C4-2B (cell line): ENCODE measurements around the gene PTRH2.

Experiments
- ZFX ChIP-seq: fragments of 450-650 bp; IDR thresholded peaks from 2 replicates; pipeline ENCODE4 v1.6.1; 2017
- TF ChIP-seq, protein P1 (sequence below): fragments of 450-650 bp; conservative IDR thresholded peaks from 2 replicates; pipeline ENCODE4 v1.5.1; 2017; ENCODE audit warnings: mild to moderate bottlenecking

DNA sequence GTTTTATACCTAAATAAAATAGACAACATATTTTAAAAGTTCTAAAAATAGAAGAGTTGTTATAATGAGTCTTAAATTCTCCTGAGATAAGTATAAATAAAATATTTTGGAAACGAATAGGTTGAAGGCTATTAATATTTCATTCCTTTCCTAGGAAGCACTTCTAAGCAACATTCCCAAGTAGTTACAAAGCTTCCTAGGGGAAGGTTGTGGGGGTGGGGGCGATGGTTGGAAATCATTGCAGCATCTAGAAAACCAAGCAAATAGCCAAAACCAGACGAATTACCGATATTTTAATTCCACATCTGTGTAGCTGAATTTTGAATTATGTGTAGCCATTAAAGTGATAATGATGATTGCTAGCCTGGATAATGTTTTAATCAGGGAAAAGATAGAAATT is 26.9 kb downstream of the PTRH2 start:
- TF ChIP-seq, protein P1, sequence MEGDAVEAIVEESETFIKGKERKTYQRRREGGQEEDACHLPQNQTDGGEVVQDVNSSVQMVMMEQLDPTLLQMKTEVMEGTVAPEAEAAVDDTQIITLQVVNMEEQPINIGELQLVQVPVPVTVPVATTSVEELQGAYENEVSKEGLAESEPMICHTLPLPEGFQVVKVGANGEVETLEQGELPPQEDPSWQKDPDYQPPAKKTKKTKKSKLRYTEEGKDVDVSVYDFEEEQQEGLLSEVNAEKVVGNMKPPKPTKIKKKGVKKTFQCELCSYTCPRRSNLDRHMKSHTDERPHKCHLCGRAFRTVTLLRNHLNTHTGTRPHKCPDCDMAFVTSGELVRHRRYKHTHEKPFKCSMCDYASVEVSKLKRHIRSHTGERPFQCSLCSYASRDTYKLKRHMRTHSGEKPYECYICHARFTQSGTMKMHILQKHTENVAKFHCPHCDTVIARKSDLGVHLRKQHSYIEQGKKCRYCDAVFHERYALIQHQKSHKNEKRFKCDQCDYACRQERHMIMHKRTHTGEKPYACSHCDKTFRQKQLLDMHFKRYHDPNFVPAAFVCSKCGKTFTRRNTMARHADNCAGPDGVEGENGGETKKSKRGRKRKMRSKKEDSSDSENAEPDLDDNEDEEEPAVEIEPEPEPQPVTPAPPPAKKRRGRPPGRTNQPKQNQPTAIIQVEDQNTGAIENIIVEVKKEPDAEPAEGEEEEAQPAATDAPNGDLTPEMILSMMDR: no peak
- TF ChIP-seq ZFX: no peak
